SK-N-SH (cell line): Measurements from ENCODE around the gene SNTG2. TPM values are rescaled to one million over a fixed set of nuclear protein-coding genes. Genes with fewer than 3 reads are reported as not detected.

Source experiments
- CTCF ChIA-PET: fragments of 300-600, 350-600 bp; formaldehyde crosslinking; extraction: SDS; loops from one replicate; lab custom pipeline; 2021; lab: Yijun Ruan, JAX
- POLR2A ChIA-PET: fragments of 350-600 bp; sonication (Branson Sonifier 250); formaldehyde crosslinking; extraction: SDS; loops from one replicate; lab custom pipeline; 2020; ENCODE audit warnings: antibody characterized with exemption, inconsistent platforms; lab: Yijun Ruan, JAX
- DNase-seq: peaks from one replicate; pipeline ENCODE4 v3.0.0; 2012
- H2AFZ ChIP-seq: fragments of 200-600 bp; sonication (generic); 2 replicates; pipeline ENCODE4 v1.8.1; 2016; ENCODE audit warnings: antibody characterized with exemption, mild to moderate bottlenecking, low read depth
- H3F3A ChIP-seq: fragments of 200-600 bp; sonication (generic); replicated peaks from 2 replicates; pipeline ENCODE3; 2016; ENCODE audit warnings: antibody characterized with exemption, mild to moderate bottlenecking; ENCODE audit not compliant: insufficient read depth
- H3K27ac ChIP-seq, 2 experiments: fragments of 200-500 bp in 1 of 2; fragments of 200-600 bp in 1 of 2; sonication (Bioruptor generic) in 1 of 2; sonication (generic), shearing (Covaris generic) in 1 of 2; 2 replicates each; pipeline versions ENCODE4 v1.5.1 to v1.6.1; 2014 to 2016; ENCODE audit warnings: low read depth in 2 of 2, inconsistent platforms in 1 of 2, low read length in 1 of 2, mild to moderate bottlenecking in 1 of 2, mixed read lengths in 1 of 2
- H3K27me3 ChIP-seq: fragments of 200-600 bp; sonication (generic), shearing (Covaris generic); 2 replicates; pipeline ENCODE4 v1.6.1; 2016; ENCODE audit warnings: mixed run types; ENCODE audit not compliant: insufficient read depth
- H3K36me3 ChIP-seq, 2 experiments: fragments of 200-500 bp in 1 of 2; fragments of 200-600 bp in 1 of 2; sonication (Bioruptor generic) in 1 of 2; sonication (generic) in 1 of 2; replicated peaks in 1 of 2; 2 replicates each; pipeline versions ENCODE3 to v1.5.1; 2014 to 2016; ENCODE audit warnings: low read length in 1 of 2, mild to moderate bottlenecking in 1 of 2; ENCODE audit not compliant: insufficient read depth in 2 of 2, control insufficient read depth in 1 of 2
- H3K4me1 ChIP-seq, 2 experiments: fragments of 200-500 bp in 1 of 2; fragments of 200-600 bp in 1 of 2; sonication (Bioruptor generic) in 1 of 2; sonication (generic), shearing (Covaris generic) in 1 of 2; 2 replicates each; pipeline versions ENCODE4 v1.5.1 to v1.6.1; 2014 to 2016; ENCODE audit warnings: low read depth in 1 of 2, low read length in 1 of 2, mixed run types in 1 of 2; ENCODE audit not compliant: insufficient read depth in 2 of 2, control insufficient read depth in 1 of 2
- H3K4me2 ChIP-seq: fragments of 200-600 bp; sonication (generic), shearing (Covaris generic); 2 replicates; pipeline ENCODE4 v1.6.1; 2017; ENCODE audit warnings: mixed run types
- H3K4me3 ChIP-seq, 2 experiments: fragments of 200-500 bp in 1 of 2; fragments of 200-600 bp in 1 of 2; sonication (Bioruptor generic) in 1 of 2; sonication (generic), shearing (Covaris generic) in 1 of 2; 2 replicates each; pipeline versions ENCODE4 v1.5.1 to v1.8.1; 2014 to 2016; ENCODE audit warnings: low read depth in 2 of 2, inconsistent platforms in 1 of 2, low read length in 1 of 2, mild to moderate bottlenecking in 1 of 2, mixed read lengths in 1 of 2, moderate library complexity in 1 of 2
- H3K79me2 ChIP-seq: fragments of 200-600 bp; sonication (generic); 2 replicates; pipeline ENCODE4 v1.8.1; 2017; ENCODE audit warnings: mild to moderate bottlenecking; ENCODE audit not compliant: insufficient read depth
- H3K9ac ChIP-seq: fragments of 200-600 bp; sonication (generic); 2 replicates; pipeline ENCODE4 v1.6.1; 2017; ENCODE audit warnings: mixed run types
- H3K9me2 ChIP-seq: fragments of 200-600 bp; sonication (generic); 2 replicates; pipeline ENCODE4 v1.6.1; 2017; ENCODE audit warnings: mixed run types
- H3K9me3 ChIP-seq: fragments of 200-600 bp; sonication (generic); 2 replicates; pipeline ENCODE4 v1.6.1; 2017; ENCODE audit warnings: mixed run types, mild to moderate bottlenecking, moderate library complexity
- H4K20me1 ChIP-seq: fragments of 200-600 bp; sonication (generic); 2 replicates; pipeline ENCODE4 v1.6.1; 2017; ENCODE audit warnings: mild to moderate bottlenecking, mixed run types; ENCODE audit not compliant: insufficient read depth
- CHD2 ChIP-seq: fragments of 150-350 bp; IDR thresholded peaks from 2 replicates; pipeline ENCODE4 v1.6.1; 2018; ENCODE audit warnings: low read length; ENCODE audit not compliant: partially characterized antibody
- GABPA ChIP-seq: IDR thresholded peaks from 2 replicates; pipeline ENCODE4 v1.4.0; 2012; ENCODE audit warnings: low read depth, mild to moderate bottlenecking
- GATA2 ChIP-seq: sonication (generic); formaldehyde crosslinking; IDR thresholded peaks from 2 replicates; pipeline ENCODE4 v1.5.0; 2020; ENCODE audit warnings: mild to moderate bottlenecking, missing genetic modification reagents
- JUND ChIP-seq: IDR thresholded peaks from 2 replicates; pipeline ENCODE4 v1.4.0; 2012
- PBX3 ChIP-seq: IDR thresholded peaks from 2 replicates; pipeline ENCODE4; 2012
- RAD21 ChIP-seq: IDR thresholded peaks from 2 replicates; pipeline ENCODE4 v1.6.1; 2012; ENCODE audit warnings: mild to moderate bottlenecking, low read length
- RXRA ChIP-seq: IDR thresholded peaks from 2 replicates; pipeline ENCODE4 v1.4.0; 2012; ENCODE audit warnings: low read depth, mild to moderate bottlenecking, borderline replicate concordance
- SIN3A ChIP-seq: IDR thresholded peaks from 2 replicates; pipeline ENCODE4 v1.6.1; 2012; ENCODE audit warnings: low read depth, mild to moderate bottlenecking, low read length, moderate library complexity, borderline replicate concordance
- TCF12 ChIP-seq: IDR thresholded peaks from 2 replicates; pipeline ENCODE4 v1.4.0; 2012
- YY1 ChIP-seq: IDR thresholded peaks from 2 replicates; pipeline ENCODE4 v1.4.0; 2012; ENCODE audit warnings: low read depth, mild to moderate bottlenecking
- WGBS: methylation state at CpG from one replicate; pipeline ENCODE4 v1.1.6; 2017; ENCODE audit warnings: low lambda C conversion rate; 5-methylcytosine and 5-hydroxymethylcytosine counted together
- polyA plus RNA-seq, 3 experiments: library from polyadenylated mRNA; depleted of rRNA; stranded (reverse); fragments of >200 nt; gene quantifications; 2 replicates each; pipeline ENCODE4 v1.2.3, GENCODE V29; 2012
- TF ChIP-seq, protein P1 (sequence below): IDR thresholded peaks from 2 replicates; pipeline ENCODE4 v1.4.0; 2012; ENCODE audit warnings: low read depth, borderline replicate concordance

The SNTG2 gene
- polyA plus RNA-seq, 1 of the 3 experiments (the other 2 are of a cell fraction) = not detected

DNA sequence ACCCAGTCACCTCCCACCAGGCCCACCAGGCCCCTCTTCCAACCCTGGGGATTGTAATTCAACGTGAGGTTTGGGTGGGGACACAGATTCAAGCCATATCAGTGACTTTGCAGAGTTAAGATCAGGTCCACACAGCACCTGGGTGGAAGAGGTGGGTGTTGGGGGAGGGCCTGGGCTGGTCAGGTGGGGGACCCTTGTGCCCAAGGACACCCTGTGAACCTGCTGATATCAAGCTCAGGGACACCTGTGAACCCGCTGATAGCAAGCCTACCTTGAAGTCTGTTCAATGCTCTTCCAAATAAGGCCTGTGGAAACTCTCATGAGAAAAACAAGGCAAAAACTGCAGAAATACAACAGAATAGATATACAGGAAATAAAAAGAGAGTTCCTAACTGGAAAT is 442.7 kb downstream of the SNTG2 start:
- no peaks in the 10 kb centered on the region; a peak in 1 of 4 replicates for H3K4me1 ChIP-seq
- H3K4me3 ChIP-seq = no peak overlapping the region
- H2AFZ ChIP-seq = no peak overlapping the region
- no peaks in the 10 kb centered on the region for H4K20me1 ChIP-seq
- H3K36me3 ChIP-seq = no peaks in the 10 kb centered on the region
- H3K27ac ChIP-seq = no peak overlapping the region
- H3K27me3 ChIP-seq = no peaks in the 10 kb centered on the region
- peaks cover 4% of the 10 kb centered on the region; the same call in 1 of the 2 replicates for H3K9me3 ChIP-seq
- CTCF ChIA-PET = interaction anchor here (1.2 kb wide), 1 partner anchor 153 kb away, joined by 3 read pairs; no protein-coding TSS in a partner anchor
- TF ChIP-seq YY1 (no peak), SIN3A (no peak), TCF12 (no peak), RAD21 (no peak), JUND (no peak), GATA2 (CRISPR knock-in tag) (no peak), GABPA (no peak), PBX3 (no peak)
- TF ChIP-seq, protein P1, sequence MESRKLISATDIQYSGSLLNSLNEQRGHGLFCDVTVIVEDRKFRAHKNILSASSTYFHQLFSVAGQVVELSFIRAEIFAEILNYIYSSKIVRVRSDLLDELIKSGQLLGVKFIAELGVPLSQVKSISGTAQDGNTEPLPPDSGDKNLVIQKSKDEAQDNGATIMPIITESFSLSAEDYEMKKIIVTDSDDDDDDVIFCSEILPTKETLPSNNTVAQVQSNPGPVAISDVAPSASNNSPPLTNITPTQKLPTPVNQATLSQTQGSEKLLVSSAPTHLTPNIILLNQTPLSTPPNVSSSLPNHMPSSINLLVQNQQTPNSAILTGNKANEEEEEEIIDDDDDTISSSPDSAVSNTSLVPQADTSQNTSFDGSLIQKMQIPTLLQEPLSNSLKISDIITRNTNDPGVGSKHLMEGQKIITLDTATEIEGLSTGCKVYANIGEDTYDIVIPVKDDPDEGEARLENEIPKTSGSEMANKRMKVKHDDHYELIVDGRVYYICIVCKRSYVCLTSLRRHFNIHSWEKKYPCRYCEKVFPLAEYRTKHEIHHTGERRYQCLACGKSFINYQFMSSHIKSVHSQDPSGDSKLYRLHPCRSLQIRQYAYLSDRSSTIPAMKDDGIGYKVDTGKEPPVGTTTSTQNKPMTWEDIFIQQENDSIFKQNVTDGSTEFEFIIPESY = no peak
- H3K9ac ChIP-seq = no peak overlapping the region
- H3F3A ChIP-seq = no peaks in the 10 kb centered on the region
- 15% methylated on average over 2 of the region's 2 CpGs for WGBS
- DNase-seq = no peak
- H3K4me2 ChIP-seq = no peak overlapping the region
- no peaks in the 10 kb centered on the region for H3K9me2 ChIP-seq
- no peaks in the 10 kb centered on the region for H3K79me2 ChIP-seq
- POLR2A ChIA-PET = no interaction called here

- no peak for DNase-seq
- H3K36me3 ChIP-seq = no peaks in the 10 kb centered on the region
- peaks cover 4% of the 10 kb centered on the region; the same call in 1 of the 2 replicates for H3K9me3 ChIP-seq
- no peak overlapping the region for H3K4me3 ChIP-seq
- 37% methylated on average over 7 of the region's 7 CpGs for WGBS
- H3K27me3 ChIP-seq = no peaks in the 10 kb centered on the region
- H3K9ac ChIP-seq = no peak overlapping the region
- H3K79me2 ChIP-seq = no peaks in the 10 kb centered on the region
- no peak for TF ChIP-seq CHD2
- TF ChIP-seq RXRA = no peak
- H3K4me1 ChIP-seq = no peaks in the 10 kb centered on the region; a peak in 1 of 4 replicates
- POLR2A ChIA-PET = no interaction called here
- no peak overlapping the region for H2AFZ ChIP-seq
- H4K20me1 ChIP-seq = no peaks in the 10 kb centered on the region
- H3K27ac ChIP-seq = no peak overlapping the region
- no peaks in the 10 kb centered on the region for H3K9me2 ChIP-seq
- no peaks in the 10 kb centered on the region for H3F3A ChIP-seq
- CTCF ChIA-PET = interaction anchor here (1.2 kb wide), 1 partner anchor 152 kb away, joined by 3 read pairs; no protein-coding TSS in a partner anchor
- no peak overlapping the region for H3K4me2 ChIP-seq
Observed at GRCh38 chr2:1394709-1395408, 444.2 kb downstream of the SNTG2 start.
